GM18511 (cell line): ENCODE data around the gene DISC1.

Source experiments
- ATAC-seq: cut with Tn5 transposase; IDR thresholded peaks from one replicate; pipeline ENCODE4 v1.9.1; 2021; ENCODE audit warnings: mild to moderate bottlenecking, moderate library complexity; ENCODE audit not compliant: unreplicated experiment

The DISC1 gene

GRCh38 chr1:232018231-232019025 lies 391.8 kb downstream of the DISC1 start:
- ATAC-seq = no peak

- no peak for ATAC-seq
These were observed 392.4 kb downstream of the DISC1 start for GRCh38 chr1:232019026-232019340.

- no peak for ATAC-seq
These were observed 393.8 kb downstream of the DISC1 start for GRCh38 chr1:232020352-232020751.

GRCh38 chr1:232029315-232029714 lies 402.7 kb downstream of the DISC1 start:
- no peak for ATAC-seq

GRCh38 chr1:232031156-232031555 lies 404.6 kb downstream of the DISC1 start:
- ATAC-seq = no peak

- ATAC-seq = no peak
These were observed 406.7 kb downstream of the DISC1 start for GRCh38 chr1:232033285-232033684.

- ATAC-seq = no peak
These were observed 408.0 kb downstream of the DISC1 start for GRCh38 chr1:232034556-232034955.

- ATAC-seq = no peak
These were observed 409.8 kb downstream of the DISC1 start for GRCh38 chr1:232036181-232036933.

GRCh38 chr1:232037774-232038388 lies 411.3 kb downstream of the DISC1 start:
- no peak for ATAC-seq

- ATAC-seq = no peak
These were observed 412.4 kb downstream of the DISC1 start for GRCh38 chr1:232038706-232039677.

- no peak for ATAC-seq
These were observed 413.7 kb downstream of the DISC1 start for GRCh38 chr1:232040260-232040659.

- ATAC-seq = no peak
These were observed 418.1 kb downstream of the DISC1 start for GRCh38 chr1:232044728-232045127.

- no peak for ATAC-seq
These were observed 418.8 kb downstream of the DISC1 start for GRCh38 chr1:232045139-232045994.

- ATAC-seq = no peak
These were observed 420.1 kb downstream of the DISC1 start for GRCh38 chr1:232046451-232047306.

GRCh38 chr1:232047473-232047872 lies 420.9 kb downstream of the DISC1 start:
- ATAC-seq = no peak

- ATAC-seq = no peak
These were observed 421.9 kb downstream of the DISC1 start for GRCh38 chr1:232048481-232048880.

- no peak for ATAC-seq
These were observed 422.7 kb downstream of the DISC1 start for GRCh38 chr1:232049335-232049734.

GRCh38 chr1:232057217-232057895 lies 430.8 kb downstream of the DISC1 start:
- no peak for ATAC-seq
